Endothelial cell of hepatic sinusoid (primary cell): ENCODE results near the gene WDR35.

Experiments
- in situ Hi-C: cut with HindIII; loops from 2 replicates; pipeline ENCODE4 v1.10.0; 2017; ENCODE audit warnings: low sequenced_read_pairs

WDR35 gene

DNA sequence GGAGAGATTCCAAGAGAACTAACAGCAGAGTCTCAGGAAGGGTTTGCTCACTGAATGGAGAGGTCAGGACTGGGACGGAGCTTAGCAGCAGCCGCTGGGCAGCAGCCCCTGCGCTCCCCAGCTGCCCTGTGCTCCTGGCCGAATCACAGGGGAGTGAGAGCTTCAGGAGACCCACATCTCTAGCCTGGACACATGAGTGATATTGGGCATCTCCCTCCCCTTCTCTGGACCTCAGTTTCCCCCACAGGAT is 22.1 kb upstream of the WDR35 start:
- in situ Hi-C loops = loop anchor here (5.0 kb wide), 1 partner anchor 50 kb away; no protein-coding TSS in a partner anchor

DNA sequence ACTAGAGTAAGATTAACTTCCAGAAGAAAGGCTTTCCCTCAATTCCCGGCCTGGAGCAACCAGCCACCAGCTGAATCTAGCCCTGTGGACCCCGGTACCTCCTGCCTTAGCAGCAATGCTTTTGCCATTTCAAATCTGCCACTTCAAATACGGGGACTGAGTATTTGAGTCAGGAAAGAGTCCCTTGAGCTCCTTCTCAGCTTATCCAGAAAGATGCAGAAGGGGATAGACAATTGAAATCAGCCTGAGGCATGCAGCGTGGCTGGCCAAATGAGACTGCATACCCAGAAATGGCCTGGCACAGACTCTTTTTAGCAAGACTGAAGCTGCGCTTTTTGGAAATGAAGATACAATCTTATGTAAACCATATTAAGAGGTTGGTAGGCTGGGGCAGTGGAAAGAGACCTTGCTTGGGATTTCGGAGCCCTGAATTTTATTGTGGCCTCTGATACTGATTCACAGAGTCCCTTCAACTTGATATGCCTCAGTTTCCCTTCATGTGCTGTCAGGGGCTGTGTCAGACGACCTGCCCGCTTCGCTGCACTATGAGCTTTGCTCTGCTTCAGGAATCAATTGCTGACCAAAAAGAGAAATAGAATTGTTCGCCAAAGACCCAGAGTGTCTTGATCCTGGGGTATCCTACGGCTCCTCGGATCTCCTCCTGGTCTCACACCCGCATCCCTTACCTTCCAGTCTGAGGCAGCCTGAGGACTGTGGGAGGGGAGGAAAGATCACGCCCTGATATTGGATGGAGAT is 21.5 kb upstream of the WDR35 start:
- in situ Hi-C loops = loop anchor here (5.0 kb wide), 1 partner anchor 49 kb away; no protein-coding TSS in a partner anchor

DNA sequence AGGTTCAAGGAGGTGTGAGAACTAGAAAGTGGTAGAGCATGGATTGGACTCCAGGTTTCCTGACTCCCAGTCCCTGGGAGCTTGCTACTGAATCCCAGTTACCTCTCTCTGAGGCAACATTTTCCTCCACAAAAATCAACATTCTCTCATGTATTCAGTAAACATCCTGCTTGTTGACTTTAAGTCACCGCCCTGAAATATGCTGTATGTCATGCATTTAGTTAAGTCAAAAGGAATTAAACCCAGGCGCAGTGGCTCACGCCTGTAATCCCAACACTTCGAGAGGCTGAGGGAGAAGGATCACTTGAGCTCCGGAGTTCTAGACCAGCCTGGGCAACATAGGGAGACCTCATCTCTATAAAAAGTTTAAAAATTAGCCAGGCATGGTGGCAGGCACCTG is 18.8 kb upstream of the WDR35 start:
- in situ Hi-C loops = no loop called here

DNA sequence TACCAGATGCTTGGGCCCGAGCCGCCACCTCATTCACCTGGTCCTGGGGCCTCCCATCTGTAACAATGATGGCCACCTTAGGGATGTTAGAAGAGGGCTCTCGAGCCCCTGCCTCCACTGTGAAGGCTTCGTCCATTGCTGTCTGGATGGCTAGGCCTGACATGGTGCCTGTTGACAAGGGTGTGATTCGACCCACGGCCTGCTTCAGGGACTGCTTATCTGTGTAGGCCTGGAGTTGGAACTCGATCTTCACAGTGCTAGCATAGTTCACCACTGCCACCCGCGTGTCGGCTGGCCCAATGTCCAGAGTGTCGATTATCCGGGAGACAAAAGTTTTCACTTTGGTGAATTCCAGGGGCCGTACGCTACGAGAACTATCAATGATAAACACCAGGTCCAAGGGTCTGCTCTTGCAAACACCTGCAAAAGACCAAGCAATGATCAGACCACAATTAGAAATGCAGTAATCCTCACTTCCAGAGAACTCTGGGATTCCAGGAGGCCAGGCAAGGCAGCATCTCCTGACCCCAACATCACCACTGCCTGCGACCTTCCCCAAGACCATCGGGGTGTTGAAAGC is 16.1 kb upstream of the WDR35 start:
- in situ Hi-C loops = no loop called here

DNA sequence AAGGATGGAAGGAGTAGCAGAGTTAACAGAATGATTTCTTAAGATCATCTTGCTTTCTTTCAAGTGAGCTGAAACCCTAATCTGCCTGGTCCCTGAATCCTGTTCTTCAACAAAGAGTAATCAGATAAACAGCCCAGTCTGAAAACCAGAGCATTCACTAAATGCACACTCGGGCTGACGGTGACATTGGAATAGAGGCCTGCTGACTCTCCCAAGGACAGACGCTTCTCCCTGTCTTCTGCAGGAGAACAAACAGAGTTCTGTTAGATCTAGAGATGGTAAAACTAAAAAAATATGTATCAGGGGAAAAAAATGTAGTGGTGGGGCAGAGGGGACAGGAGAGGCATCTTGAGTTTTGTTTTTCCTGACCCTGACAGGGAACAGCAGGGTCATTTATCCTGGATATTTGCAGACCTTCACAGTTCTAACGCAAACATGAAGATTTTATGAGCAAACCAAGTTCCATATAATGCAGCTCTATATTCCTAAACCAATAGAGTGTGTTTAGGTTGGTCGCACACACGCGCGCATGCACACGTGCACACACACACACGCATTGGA is 15.2 kb upstream of the WDR35 start:
- in situ Hi-C loops = no loop called here

DNA sequence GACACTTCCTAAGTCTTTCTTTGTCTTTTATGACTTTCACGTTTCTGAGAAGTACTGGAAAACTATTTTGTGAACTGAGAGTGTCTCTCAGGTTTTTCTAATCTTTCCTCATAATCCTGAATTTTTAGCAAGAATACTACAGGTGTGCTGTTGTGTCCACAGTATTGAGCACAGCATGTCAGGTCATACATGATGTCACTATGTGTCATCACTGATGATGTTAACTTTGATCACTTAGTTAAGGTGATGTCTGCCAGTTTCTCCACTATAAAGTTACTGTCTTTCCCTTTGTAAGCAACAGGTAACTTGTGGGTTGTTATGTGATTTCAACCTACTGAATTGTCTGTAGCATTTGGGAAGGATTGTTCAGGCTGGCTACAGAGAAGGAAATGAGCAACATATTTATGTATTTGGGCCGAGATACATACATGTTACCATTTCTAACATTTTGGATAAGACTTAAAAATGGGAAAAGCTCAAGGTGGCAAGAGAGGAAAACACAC is 11.5 kb upstream of the WDR35 start:
- in situ Hi-C loops = no loop called here

DNA sequence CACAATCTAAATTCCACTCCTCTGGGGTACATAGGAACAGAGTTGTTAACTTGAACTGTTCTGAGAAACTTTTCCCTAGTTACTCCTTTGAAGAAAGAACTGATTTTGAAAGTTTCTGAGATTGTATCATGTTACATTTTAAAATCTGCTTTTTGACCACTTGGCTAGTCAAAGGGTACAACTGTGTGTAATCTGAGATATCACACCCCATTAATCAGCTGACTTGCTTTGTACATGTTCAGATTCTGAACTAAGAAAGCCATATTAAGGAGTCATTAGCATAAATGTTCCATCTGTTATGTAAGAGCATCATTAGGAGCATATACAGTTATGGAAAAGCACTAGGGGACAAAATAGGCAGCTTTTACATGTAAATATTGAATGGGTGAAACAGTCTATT is 3.8 kb upstream of the WDR35 start:
- in situ Hi-C loops = no loop called here

DNA sequence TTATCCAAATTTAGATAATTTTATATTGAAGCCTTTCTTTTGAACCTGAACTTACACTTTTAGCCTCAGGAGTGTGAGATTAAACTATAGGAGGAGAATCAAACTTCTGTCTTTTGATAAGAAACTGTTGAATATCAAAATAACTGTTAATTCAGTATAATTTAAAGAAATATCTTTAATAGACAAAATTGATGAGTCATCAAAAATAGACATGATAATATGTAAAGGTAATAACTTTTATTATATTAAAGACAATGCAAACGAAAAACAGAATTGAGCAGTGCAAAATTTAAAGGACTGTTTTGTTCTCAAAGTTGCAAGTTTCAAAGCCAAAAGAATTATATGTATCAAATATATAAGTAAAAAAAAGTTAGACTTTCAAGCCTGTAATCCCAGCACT is 2.0 kb upstream of the WDR35 start:
- in situ Hi-C loops = no loop called here

DNA sequence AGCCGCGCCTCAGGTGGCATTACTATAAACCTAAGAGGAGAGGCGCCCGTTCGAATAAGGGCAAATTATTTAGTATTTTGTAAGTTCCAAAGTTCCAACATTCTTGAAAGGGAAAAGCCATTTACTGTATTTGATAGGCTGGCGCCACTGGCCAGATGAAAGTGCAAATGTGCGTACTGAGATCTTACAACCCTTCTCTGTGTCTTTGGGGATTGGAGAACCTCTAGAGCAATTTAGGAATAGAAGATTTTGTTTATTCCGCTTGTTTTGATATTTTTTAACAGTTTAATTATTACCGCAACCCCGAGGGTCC is 467 bp upstream of the WDR35 start:
- in situ Hi-C loops = no loop called here

DNA sequence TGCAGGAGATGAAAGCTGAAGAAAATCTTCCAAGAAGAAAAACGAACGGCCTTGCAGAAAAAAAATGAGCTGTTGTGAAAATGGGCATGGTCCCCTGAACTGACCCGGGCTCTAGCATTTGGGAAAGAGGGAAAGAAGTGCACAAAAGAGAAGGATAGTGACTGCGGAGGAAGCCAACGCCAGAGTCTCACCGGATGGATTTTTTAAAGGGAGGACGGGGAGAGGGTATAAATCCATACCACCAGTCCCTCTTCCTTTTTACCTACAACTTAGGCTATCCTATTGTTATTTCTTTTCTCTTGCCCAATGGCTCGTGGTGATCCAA is 601 bp downstream of the WDR35 start:
- in situ Hi-C loops = no loop called here

DNA sequence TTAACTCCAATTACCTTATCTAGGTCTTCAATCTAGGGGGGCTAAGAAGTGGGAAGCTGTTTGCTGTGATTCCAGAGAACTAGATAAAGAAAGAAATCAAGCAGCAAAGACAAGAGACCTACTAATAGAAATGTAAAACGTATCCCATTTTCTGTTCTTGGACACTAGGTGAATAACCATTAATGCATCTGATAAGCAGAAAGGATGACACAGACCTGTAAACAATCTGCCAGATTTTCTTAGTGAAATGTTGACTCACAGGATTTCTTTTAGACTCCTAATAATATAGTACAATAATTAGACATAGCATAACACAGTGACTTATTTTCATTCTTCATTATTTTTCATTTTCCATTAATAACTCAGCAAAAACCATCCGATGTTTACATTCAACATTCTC is 1.3 kb downstream of the WDR35 start:
- in situ Hi-C loops = no loop called here

DNA sequence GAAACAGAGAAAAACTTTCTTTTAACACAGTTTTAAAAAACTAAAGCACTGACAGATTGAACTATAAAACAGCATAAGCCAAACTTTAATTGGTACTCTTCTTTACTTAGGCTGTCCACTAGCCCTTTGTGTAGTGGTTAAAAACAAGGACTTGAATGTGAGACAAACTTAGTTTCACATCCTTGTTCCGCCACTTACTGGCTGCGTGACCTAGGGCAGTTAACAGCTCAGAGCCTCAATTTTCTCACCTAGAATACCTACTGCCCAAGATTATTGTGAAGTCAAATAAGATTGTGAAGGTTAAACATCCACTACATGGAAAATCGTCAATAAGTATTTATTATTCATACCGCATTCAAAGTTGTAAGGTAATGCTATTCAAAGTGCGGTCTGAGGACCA is 2.0 kb downstream of the WDR35 start:
- in situ Hi-C loops = no loop called here

DNA sequence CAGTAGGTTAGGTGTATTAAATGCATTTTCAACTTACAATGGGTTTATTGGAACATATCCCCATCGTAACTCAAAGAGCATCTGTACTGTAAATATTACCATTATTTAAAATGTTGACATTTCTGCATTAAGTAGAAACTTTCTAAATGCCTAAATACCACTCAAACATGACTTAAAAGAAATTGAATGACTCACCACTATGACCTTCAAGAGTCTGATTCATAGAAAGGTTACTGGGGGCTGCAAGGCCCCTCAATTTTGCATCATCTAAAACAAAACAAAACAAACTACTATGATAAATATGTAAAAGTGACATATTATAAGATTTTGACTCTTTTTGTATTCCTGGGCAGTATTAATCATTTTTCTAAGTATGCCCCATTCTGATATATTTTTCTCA is 7.6 kb downstream of the WDR35 start:
- in situ Hi-C loops = no loop called here

DNA sequence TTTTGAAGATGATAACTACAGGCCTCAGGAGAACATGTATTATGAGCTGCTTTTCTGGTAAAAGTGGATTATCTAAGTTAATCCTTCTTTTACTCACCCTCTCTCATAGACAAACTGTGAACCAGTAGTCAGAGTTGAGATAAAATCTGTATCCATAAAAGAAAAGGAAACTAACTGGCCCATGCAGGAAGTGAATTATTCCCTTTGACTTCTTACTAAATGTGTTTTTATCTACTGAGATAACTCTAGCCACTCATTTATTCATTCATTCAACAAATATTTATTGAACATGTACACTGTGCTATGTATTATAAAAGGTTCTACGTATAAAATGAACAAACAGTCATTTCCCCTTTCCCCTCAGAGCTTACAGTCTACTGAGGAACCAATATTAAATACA is 10.0 kb downstream of the WDR35 start:
- in situ Hi-C loops = no loop called here

DNA sequence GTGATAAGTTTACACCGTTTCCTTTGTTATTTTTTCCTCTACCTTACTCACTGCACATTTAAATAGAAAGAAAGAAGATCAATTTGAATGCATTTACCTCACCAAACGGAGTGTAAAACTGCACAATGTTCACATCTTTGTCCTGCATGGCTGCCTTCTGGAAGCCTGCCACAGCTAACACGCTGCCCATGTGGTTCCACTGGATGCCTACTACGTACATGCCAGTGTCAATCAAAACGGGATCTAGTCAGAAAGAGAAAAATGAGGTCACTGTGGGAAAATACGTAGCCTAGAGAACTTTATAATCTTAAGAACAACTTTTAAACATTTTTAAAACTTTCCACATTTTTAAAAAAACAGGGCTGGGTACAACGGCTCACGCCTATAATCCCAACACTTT is 16.4 kb downstream of the WDR35 start:
- in situ Hi-C loops = no loop called here

DNA sequence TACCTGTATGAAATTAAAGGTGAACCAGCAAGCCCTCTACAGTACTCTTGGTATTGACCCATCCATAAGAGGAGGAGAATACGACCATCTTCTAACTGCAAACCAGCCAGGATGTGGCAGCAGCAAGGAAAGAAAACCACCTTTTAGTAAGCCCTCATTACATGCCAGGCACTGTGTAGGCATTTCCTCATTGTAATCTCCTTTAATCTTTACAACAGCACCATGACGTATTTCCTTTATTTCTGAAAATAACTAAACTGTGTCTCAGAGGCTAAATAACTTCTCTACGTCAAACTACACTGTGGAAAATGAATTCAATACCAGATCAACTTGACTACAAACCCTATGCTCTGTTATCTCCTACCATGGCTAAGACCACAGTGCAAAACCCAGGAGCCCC is 18.2 kb downstream of the WDR35 start:
- in situ Hi-C loops = no loop called here

DNA sequence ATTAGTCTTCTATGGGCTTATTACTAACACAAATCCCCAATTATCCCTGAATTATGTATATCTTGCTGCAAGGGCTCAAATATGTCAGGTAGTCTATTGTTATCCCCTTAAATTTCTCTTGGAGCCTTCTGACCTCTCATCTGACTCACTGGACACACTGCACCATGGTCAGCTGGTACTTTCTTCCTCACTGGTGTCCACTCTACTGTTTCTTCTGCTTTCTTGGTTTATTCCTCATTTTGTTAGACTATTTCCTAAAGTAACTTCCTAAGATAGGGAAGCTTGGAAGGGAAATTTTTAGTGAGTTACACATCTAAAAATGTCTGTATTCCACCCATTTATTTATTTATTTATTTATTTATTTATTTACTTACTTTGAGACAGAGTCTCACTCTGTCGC is 26.5 kb downstream of the WDR35 start:
- in situ Hi-C loops = loop anchor here (5.0 kb wide), 1 partner anchor 49 kb away; the partner anchor contains the start of gene MATN3

DNA sequence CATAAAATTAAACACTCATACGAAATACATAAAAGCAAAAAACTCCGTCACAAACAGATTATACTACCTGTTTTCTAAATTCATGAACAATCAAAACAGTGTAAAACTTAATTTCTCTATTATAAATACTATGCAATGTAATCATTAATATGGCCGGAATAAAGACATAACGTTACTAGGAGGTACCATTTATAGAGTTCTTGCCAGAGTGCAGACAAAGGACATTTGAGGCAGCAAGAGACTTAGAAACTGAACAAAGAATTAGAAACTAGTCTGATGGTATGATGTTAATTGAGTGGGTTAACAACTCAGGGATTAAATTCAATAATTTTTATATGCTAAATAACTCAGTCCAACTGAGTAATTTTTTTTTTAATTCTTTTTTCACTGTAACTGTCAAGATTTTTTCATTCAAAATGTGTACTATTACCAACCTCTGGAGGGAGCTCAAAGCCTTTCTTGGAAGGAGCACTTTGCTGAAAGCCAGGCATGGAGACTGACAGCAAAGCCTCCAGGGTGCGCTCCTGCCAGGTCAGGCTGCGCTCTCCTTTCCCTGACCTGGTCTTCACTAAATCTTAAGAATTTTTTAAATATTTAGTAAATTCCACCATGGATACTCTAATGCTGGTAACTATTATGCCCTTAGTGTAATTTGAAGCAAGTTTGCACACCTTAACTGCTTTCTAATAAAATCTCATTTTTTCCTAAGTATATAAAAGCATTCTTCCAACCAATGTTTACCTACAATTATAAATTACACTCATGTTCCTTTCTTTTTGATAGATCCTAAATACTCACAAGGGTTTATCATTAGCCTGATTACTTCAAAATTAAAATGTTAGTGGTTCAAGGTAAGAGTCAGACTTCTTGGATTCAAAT is 34.1 kb downstream of the WDR35 start:
- in situ Hi-C loops = no loop called here

DNA sequence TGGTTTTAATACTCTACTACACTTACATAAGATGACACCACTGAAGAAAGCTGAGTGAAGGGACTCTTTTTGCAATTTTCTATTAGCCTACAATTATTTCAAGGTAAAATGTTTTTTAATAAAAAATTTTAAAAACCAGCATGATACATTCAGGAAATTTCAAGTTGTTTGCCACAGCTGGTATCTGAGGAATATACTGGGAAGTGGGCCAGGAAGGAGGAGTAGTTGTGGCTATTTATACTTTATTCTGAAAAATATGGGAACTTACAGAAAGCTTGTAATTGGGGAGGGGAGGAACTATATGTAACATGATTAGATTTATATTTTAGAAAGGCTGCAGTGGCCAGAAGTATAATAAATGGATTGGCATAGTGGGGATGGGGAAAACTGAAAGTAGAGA is 40.8 kb downstream of the WDR35 start:
- in situ Hi-C loops = no loop called here

DNA sequence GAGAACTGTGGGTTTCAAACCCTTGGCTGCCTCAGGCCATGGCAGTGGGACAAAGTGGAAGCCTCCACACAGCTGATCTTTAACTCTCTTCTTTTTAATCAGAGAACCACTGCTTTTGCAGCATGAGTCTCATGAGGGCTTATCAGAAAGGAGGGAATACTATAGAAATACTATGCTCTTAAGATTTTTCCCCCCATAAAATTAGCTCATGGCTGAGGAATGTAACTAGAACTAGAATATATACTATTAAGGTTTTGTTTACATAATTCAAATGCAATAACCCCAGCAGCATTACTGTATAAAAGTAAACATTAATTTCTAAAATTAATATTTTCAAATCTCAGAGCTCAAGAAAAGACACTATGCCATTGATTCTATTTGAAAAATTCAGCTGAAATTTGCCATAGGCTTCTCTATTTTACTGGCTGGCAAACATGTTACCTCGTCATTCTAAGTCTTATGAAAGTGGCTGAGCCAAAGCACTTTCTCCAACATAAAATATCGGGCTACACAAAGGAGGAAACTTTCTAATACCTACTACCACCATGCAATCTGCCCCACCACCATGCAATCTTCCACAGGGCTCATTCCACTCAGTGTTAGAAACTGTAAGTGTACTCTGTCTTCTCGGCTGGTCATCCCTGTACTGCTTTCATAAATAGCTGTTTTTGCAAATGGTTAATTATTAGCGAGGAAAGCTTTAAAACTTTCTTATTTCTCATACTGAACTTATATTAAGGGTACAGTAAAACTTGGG is 42.5 kb downstream of the WDR35 start:
- in situ Hi-C loops = no loop called here

DNA sequence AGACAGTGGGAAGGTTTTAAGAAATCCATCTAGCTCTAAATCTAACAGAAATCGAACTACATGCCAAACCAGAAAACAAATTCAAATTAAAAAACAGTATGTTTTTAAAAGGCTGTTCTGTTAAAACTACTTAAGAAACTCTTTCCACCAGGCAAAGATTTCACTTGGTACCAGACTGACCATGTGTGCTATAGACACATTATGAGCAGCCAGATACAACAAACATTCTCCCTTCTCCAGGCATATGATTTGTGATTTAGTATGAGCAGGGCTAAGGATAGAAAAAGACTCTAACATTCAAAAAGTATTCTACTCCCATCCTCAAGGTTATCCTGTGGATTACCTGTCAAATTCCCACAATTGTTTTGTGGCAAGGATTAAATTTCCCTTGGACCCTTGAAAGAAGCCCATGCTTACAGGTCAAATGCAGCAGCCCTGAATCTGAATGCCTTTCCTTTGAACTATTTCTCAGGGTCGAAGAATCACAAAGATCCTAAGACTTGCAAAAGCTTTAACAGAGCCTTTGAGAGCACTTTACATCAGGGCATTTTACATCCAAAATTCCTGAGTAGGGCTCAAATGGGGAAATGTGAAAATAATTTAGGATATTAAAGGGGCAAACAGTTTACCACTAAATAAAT is 45.6 kb downstream of the WDR35 start:
- in situ Hi-C loops = no loop called here
